GM19025 (cell line): ENCODE data around the gene ANKRD55.

ENCODE experiments used
- ATAC-seq: cut with Tn5 transposase; IDR thresholded peaks from one replicate; pipeline ENCODE4 v1.9.1; 2021; ENCODE audit warnings: mild to moderate bottlenecking, low read depth, moderate library complexity; ENCODE audit not compliant: unreplicated experiment

ANKRD55 gene

GRCh38 chr5:56055859-56056258 is 177.3 kb downstream of the ANKRD55 start:
- ATAC-seq: no peak

GRCh38 chr5:56055287-56055686 is 177.8 kb downstream of the ANKRD55 start:
- ATAC-seq: no peak

- ATAC-seq: no peak
These were observed 178.5 kb downstream of the ANKRD55 start for GRCh38 chr5:56054666-56055065.

- no peak for ATAC-seq
These were observed 179.8 kb downstream of the ANKRD55 start for GRCh38 chr5:56053363-56053762.

- ATAC-seq: no peak
These were observed 180.4 kb downstream of the ANKRD55 start for GRCh38 chr5:56052735-56053134.

- ATAC-seq: no peak
These were observed 182.4 kb downstream of the ANKRD55 start for GRCh38 chr5:56050551-56051255.
